Activated CD4-positive, alpha-beta memory T cell treated with anti-CD3 and anti-CD28 coated beads, Interleukin-2, amount 10 ng/mL, durations not matched to agents 7 days and 5 days (primary cell): ENCODE results near the gene BCL2A1. TPM values are rescaled to one million over a fixed set of nuclear protein-coding genes. Genes with fewer than 3 reads are reported as not detected.

Experiments
- CTCF ChIA-PET: fragments of 350-600 bp; sonication (Branson Sonifier 250); formaldehyde crosslinking; loops from one replicate; lab custom pipeline; 2021; ENCODE audit warnings: antibody characterized with exemption, inconsistent platforms; lab: Charles Lee
- POLR2A ChIA-PET: fragments of 350-600 bp; sonication (Branson Sonifier 250); formaldehyde crosslinking; loops from one replicate; lab custom pipeline; 2021; ENCODE audit warnings: antibody characterized with exemption; lab: Charles Lee
- DNase-seq: peaks from one replicate; pipeline ENCODE4 v3.0.0-alpha.2; 2020
- H3K27ac Mint-ChIP-seq: one replicate; pipeline ENCODE4 v1.8.0; 2021; ENCODE audit warnings: mild to moderate bottlenecking, mixed read lengths
- H3K27me3 Mint-ChIP-seq: one replicate; pipeline ENCODE4 v1.8.0; 2021; ENCODE audit warnings: mixed read lengths
- H3K36me3 Mint-ChIP-seq: one replicate; pipeline ENCODE4 v1.8.0; 2021; ENCODE audit warnings: low read depth, mixed read lengths
- H3K4me1 Mint-ChIP-seq: one replicate; pipeline ENCODE4 v1.8.0; 2021; ENCODE audit warnings: mixed read lengths
- H3K4me3 Mint-ChIP-seq: one replicate; pipeline ENCODE4 v1.8.0; 2021; ENCODE audit warnings: mild to moderate bottlenecking, mixed read lengths
- H3K9me3 Mint-ChIP-seq: one replicate; pipeline ENCODE4 v1.8.0; 2021; ENCODE audit warnings: mixed read lengths
- total RNA-seq, 2 experiments: library from RNA; stranded (reverse); gene quantifications; one replicate each; pipeline ENCODE4 v1.2.3, GENCODE V29; 2021

Gene BCL2A1
- total RNA-seq, 2 experiments from 2014 or later: 12.3 to 14.1 TPM

- H3K4me1 Mint-ChIP-seq: peaks cover 3% of the 10 kb centered on the region
- no peak overlapping the region for H3K27ac Mint-ChIP-seq
- no peak overlapping the region for H3K4me3 Mint-ChIP-seq
- POLR2A ChIA-PET: interaction anchor here (0.9 to 3.3 kb wide), 2 partner anchors 65 to 92 kb away, joined by 3 to 11 read pairs; no protein-coding TSS in a partner anchor
- CTCF ChIA-PET: interaction anchor here (1.7 kb wide), 1 partner anchor 135 kb away, joined by 4 read pairs; no protein-coding TSS in a partner anchor
- H3K36me3 Mint-ChIP-seq: no peaks in the 10 kb centered on the region
- DNase-seq: no peak
- peaks cover 2% of the 10 kb centered on the region for H3K27me3 Mint-ChIP-seq
- H3K9me3 Mint-ChIP-seq: no peaks in the 10 kb centered on the region
Measured at GRCh38 chr15:79987969-79988368, 17.0 kb upstream of the BCL2A1 start.

- Mint-ChIP-seq H3K4me3 (no peak overlapping the region), H3K36me3 (no peaks in the 10 kb centered on the region), H3K27ac (no peak overlapping the region), H3K4me1 (peaks cover 3% of the 10 kb centered on the region), H3K9me3 (no peaks in the 10 kb centered on the region), H3K27me3 (peaks cover 2% of the 10 kb centered on the region)
- ChIA-PET CTCF (interaction anchor here (1.7 kb wide), 1 partner anchor 134 kb away, joined by 4 read pairs; no protein-coding TSS in a partner anchor), POLR2A (interaction anchor here (3.3 kb wide), 1 partner anchor 64 kb away, joined by 11 read pairs; no protein-coding TSS in a partner anchor)
- no peak for DNase-seq
Measured at GRCh38 chr15:79987569-79987955, 16.6 kb upstream of the BCL2A1 start.

- POLR2A ChIA-PET: interaction anchor here (0.9 to 1.0 kb wide), 2 partner anchors 11 to 14 kb away, joined by 3 to 4 read pairs; partner anchors contain the start of gene BCL2A1
- no peak for DNase-seq
- H3K4me1 Mint-ChIP-seq: peaks cover 19% of the 10 kb centered on the region
Measured at GRCh38 chr15:79981831-79982455, 10.9 kb upstream of the BCL2A1 start.

GRCh38 chr15:79978655-79979514 lies 7.9 kb upstream of the BCL2A1 start:
- no peaks in the 10 kb centered on the region for H3K36me3 Mint-ChIP-seq
- no peaks in the 10 kb centered on the region for H3K9me3 Mint-ChIP-seq
- peaks cover 19% of the 10 kb centered on the region for H3K4me1 Mint-ChIP-seq
- no peak overlapping the region for H3K4me3 Mint-ChIP-seq
- DNase-seq: no peak
- H3K27me3 Mint-ChIP-seq: no peaks in the 10 kb centered on the region
- POLR2A ChIA-PET: interaction anchor here (0.6 to 3.0 kb wide), 3 partner anchors 9 to 56 kb away, joined by 3 to 9 read pairs (median 5); no protein-coding TSS in a partner anchor
- CTCF ChIA-PET: interaction anchor here (0.6 to 1.2 kb wide), 2 partner anchors 14 to 82 kb away, joined by 3 read pairs; no protein-coding TSS in a partner anchor
- H3K27ac Mint-ChIP-seq: no peak overlapping the region

More at GRCh38 chr15:79981831-79982455, 10.9 kb upstream of the BCL2A1 start:
- H3K36me3 Mint-ChIP-seq: no peaks in the 10 kb centered on the region
- no peak overlapping the region for H3K4me3 Mint-ChIP-seq
- H3K27ac Mint-ChIP-seq: no peak overlapping the region
- CTCF ChIA-PET: interaction anchor here (0.6 kb wide), 1 partner anchor 92 kb away, joined by 3 read pairs; no protein-coding TSS in a partner anchor
- no peaks in the 10 kb centered on the region for H3K27me3 Mint-ChIP-seq
- H3K9me3 Mint-ChIP-seq: no peaks in the 10 kb centered on the region

- Mint-ChIP-seq H3K27me3 (no peaks in the 10 kb centered on the region), H3K27ac (no peak overlapping the region), H3K9me3 (no peaks in the 10 kb centered on the region), H3K36me3 (no peaks in the 10 kb centered on the region), H3K4me1 (peaks cover 21% of the 10 kb centered on the region), H3K4me3 (no peak overlapping the region)
- no peak for DNase-seq
- POLR2A ChIA-PET: interaction anchor here (0.6 to 3.0 kb wide), 3 partner anchors 8 to 55 kb away, joined by 3 to 9 read pairs (median 5); no protein-coding TSS in a partner anchor
- CTCF ChIA-PET: interaction anchor here (0.6 to 1.2 kb wide), 2 partner anchors 15 to 82 kb away, joined by 3 to 4 read pairs; no protein-coding TSS in a partner anchor
Measured at GRCh38 chr15:79978260-79978654, 7.3 kb upstream of the BCL2A1 start.

GRCh38 chr15:79977431-79978054 lies 6.5 kb upstream of the BCL2A1 start:
- H3K27ac Mint-ChIP-seq: no peak overlapping the region
- CTCF ChIA-PET: interaction anchor here (0.6 to 1.6 kb wide), 2 partner anchors 15 to 82 kb away, joined by 4 read pairs; no protein-coding TSS in a partner anchor
- no peaks in the 10 kb centered on the region for H3K36me3 Mint-ChIP-seq
- DNase-seq: no peak
- H3K9me3 Mint-ChIP-seq: no peaks in the 10 kb centered on the region
- no peak overlapping the region for H3K4me3 Mint-ChIP-seq
- POLR2A ChIA-PET: interaction anchor here (0.9 to 3.0 kb wide), 3 partner anchors 10 to 81 kb away, joined by 3 to 9 read pairs (median 5); partner anchors contain the start of gene MTHFS
- peaks cover 27% of the 10 kb centered on the region for H3K4me1 Mint-ChIP-seq
- no peaks in the 10 kb centered on the region for H3K27me3 Mint-ChIP-seq

GRCh38 chr15:79973456-79974195 lies 2.6 kb upstream of the BCL2A1 start:
- ChIA-PET POLR2A (interaction anchor here (1.0 to 9.3 kb wide), 3 partner anchors 50 to 77 kb away, joined by 3 to 124 read pairs (median 7); partner anchors contain the start of gene MTHFS), CTCF (no interaction called here)
- Mint-ChIP-seq H3K36me3 (no peaks in the 10 kb centered on the region), H3K4me1 (peaks cover 37% of the 10 kb centered on the region), H3K4me3 (no peak overlapping the region), H3K27me3 (no peaks in the 10 kb centered on the region), H3K9me3 (no peaks in the 10 kb centered on the region), H3K27ac (no peak overlapping the region)
- peak; percentile 35 for DNase-seq

GRCh38 chr15:79972863-79973262 lies 1.9 kb upstream of the BCL2A1 start:
- no peak overlapping the region for H3K4me3 Mint-ChIP-seq
- ChIA-PET CTCF (no interaction called here), POLR2A (interaction anchor here (1.0 to 9.3 kb wide), 3 partner anchors 50 to 76 kb away, joined by 3 to 124 read pairs (median 7); partner anchors contain the start of gene MTHFS)
- DNase-seq: no peak
- no peaks in the 10 kb centered on the region for H3K27me3 Mint-ChIP-seq
- no peak overlapping the region for H3K27ac Mint-ChIP-seq
- H3K9me3 Mint-ChIP-seq: no peaks in the 10 kb centered on the region
- no peaks in the 10 kb centered on the region for H3K36me3 Mint-ChIP-seq
- H3K4me1 Mint-ChIP-seq: peaks cover 40% of the 10 kb centered on the region

- H3K9me3 Mint-ChIP-seq: no peaks in the 10 kb centered on the region
- DNase-seq: no peak
- ChIA-PET POLR2A (interaction anchor here (1.0 to 9.3 kb wide), 5 partner anchors 8 to 90 kb away, joined by 3 to 124 read pairs (median 9); partner anchors contain the start of gene MTHFS), CTCF (interaction anchor here (2.8 kb wide), 1 partner anchor 71 kb away, joined by 8 read pairs; no protein-coding TSS in a partner anchor)
- peak overlapping the region; percentile 83 for H3K4me3 Mint-ChIP-seq
- no peaks in the 10 kb centered on the region for H3K27me3 Mint-ChIP-seq
- H3K27ac Mint-ChIP-seq: peak overlapping the region; percentile 76
- peaks cover 66% of the 10 kb centered on the region for H3K4me1 Mint-ChIP-seq
- H3K36me3 Mint-ChIP-seq: peaks cover 4% of the 10 kb centered on the region
Measured at GRCh38 chr15:79970181-79970580, 815 bp downstream of the BCL2A1 start.

GRCh38 chr15:79969146-79969545 lies 1.9 kb downstream of the BCL2A1 start:
- peak overlapping the region; percentile 80 for H3K4me3 Mint-ChIP-seq
- peaks cover 4% of the 10 kb centered on the region for H3K36me3 Mint-ChIP-seq
- DNase-seq: no peak
- peak overlapping the region; percentile 80 for H3K27ac Mint-ChIP-seq
- CTCF ChIA-PET: interaction anchor here (1.0 to 2.8 kb wide), 5 partner anchors 15 to 116 kb away, joined by 3 to 10 read pairs (median 7); no protein-coding TSS in a partner anchor
- H3K4me1 Mint-ChIP-seq: peaks cover 72% of the 10 kb centered on the region
- no peaks in the 10 kb centered on the region for H3K27me3 Mint-ChIP-seq
- H3K9me3 Mint-ChIP-seq: no peaks in the 10 kb centered on the region
- POLR2A ChIA-PET: interaction anchor here (1.8 to 9.3 kb wide), 5 partner anchors 47 to 91 kb away, joined by 6 to 124 read pairs (median 14); partner anchors contain the start of genes MTHFS and ZFAND6
